ENCODE results near the gene EGFR. TPM values are rescaled to one million over a fixed set of nuclear protein-coding genes. Genes with fewer than 3 reads are reported as not detected.

EGFR gene
- polyA plus RNA-seq, 2 of the 4 experiments (the other 2 are of a cell fraction): 59.5 to 63.8 TPM

GRCh38 chr7:55033236-55033846 is 14.5 kb downstream of the EGFR start:
- no peak for TF ChIP-seq REST (IDR thresholded peaks at IDR 0.05)
- 0 out of 5 replicates have a peak, but pooled peaks of 1 of the 2 experiments have one; percentile 10 for TF ChIP-seq JUN (IDR thresholded peaks at IDR 0.05)

DNA sequence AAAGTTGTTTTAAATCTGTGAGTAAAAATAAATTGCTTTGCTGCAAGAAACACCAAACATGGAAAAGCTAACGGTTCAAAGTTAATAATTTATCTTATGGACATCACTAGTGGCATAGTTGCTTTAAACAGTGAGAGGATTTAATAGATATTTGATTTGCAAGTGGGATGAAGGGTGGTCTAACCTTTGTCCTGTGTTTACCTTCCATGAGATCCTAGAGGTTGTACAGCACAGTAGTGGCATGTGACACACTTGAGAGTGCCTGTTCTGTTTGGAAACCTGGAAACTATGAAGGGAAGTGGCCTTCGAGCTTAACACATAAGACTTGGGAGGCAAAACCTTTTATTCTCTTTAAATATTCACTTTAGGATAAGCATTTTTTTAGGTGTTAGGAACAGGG is 16.0 kb downstream of the EGFR start:
- Histone ChIP-seq H3K9me3 (no peaks in the 10 kb centered on the region), H3K27ac (peak overlapping the region; percentile 37 to 63; a peak in 5 of 6 replicates), H3K4me1 (peaks cover 93% of the 10 kb centered on the region), H3K4me2 (peak overlapping the region; percentile 63), H3K4me3 (no peak overlapping the region)
- TF ChIP-seq TFCP2L1 (CRISPR knock-in tag; IDR thresholded peaks at IDR 0.05) (no peak), ZNF302 (CRISPR knock-in tag; IDR thresholded peaks at IDR 0.05) (no peak), MYC (IDR thresholded peaks at IDR 0.05; ENCODE audit: borderline replicate concordance, low read length) (no peak), RCOR1 (IDR thresholded peaks at IDR 0.05; ENCODE audit: low read depth, low read length) (no peak), REST (IDR thresholded peaks at IDR 0.05) (no peak), FOSB (CRISPR knock-in tag; IDR thresholded peaks at IDR 0.05) (no peak), ZC3H11A (IDR thresholded peaks at IDR 0.05) (no peak), NPAS2 (CRISPR knock-in tag; IDR thresholded peaks at IDR 0.05; ENCODE audit: borderline replicate concordance) (no peak), PHF8 (IDR thresholded peaks at IDR 0.05; ENCODE audit: borderline replicate concordance, low read depth) (no peak), MAFK (IDR thresholded peaks at IDR 0.05; ENCODE audit: partially characterized antibody) (no peak), HDAC2 (IDR thresholded peaks at IDR 0.05) (no peak), POLR2A (IDR thresholded peaks at IDR 0.05; ENCODE audit: low read length) (no peak), EP300 (IDR thresholded peaks at IDR 0.05) (no peak), BHLHE40 (IDR thresholded peaks at IDR 0.05; ENCODE audit: low read depth, low read length) (no peak), POLR2AphosphoS2 (conservative IDR thresholded peaks at IDR 0.05; ENCODE audit: low read length) (no peak)
- TF ChIP-seq, protein P1, sequence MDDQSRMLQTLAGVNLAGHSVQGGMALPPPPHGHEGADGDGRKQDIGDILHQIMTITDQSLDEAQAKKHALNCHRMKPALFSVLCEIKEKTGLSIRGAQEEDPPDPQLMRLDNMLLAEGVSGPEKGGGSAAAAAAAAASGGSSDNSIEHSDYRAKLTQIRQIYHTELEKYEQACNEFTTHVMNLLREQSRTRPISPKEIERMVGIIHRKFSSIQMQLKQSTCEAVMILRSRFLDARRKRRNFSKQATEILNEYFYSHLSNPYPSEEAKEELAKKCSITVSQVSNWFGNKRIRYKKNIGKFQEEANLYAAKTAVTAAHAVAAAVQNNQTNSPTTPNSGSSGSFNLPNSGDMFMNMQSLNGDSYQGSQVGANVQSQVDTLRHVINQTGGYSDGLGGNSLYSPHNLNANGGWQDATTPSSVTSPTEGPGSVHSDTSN (IDR thresholded peaks at IDR 0.05): no peak
- TF ChIP-seq, protein P2, sequence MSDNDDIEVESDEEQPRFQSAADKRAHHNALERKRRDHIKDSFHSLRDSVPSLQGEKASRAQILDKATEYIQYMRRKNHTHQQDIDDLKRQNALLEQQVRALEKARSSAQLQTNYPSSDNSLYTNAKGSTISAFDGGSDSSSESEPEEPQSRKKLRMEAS (IDR thresholded peaks at IDR 0.05): no peak
- TF ChIP-seq, protein P3, sequence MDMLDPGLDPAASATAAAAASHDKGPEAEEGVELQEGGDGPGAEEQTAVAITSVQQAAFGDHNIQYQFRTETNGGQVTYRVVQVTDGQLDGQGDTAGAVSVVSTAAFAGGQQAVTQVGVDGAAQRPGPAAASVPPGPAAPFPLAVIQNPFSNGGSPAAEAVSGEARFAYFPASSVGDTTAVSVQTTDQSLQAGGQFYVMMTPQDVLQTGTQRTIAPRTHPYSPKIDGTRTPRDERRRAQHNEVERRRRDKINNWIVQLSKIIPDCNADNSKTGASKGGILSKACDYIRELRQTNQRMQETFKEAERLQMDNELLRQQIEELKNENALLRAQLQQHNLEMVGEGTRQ (IDR thresholded peaks at IDR 0.05): no peak
- TF ChIP-seq, protein P4, sequence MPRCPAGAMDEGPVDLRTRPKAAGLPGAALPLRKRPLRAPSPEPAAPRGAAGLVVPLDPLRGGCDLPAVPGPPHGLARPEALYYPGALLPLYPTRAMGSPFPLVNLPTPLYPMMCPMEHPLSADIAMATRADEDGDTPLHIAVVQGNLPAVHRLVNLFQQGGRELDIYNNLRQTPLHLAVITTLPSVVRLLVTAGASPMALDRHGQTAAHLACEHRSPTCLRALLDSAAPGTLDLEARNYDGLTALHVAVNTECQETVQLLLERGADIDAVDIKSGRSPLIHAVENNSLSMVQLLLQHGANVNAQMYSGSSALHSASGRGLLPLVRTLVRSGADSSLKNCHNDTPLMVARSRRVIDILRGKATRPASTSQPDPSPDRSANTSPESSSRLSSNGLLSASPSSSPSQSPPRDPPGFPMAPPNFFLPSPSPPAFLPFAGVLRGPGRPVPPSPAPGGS (IDR thresholded peaks at IDR 0.05): no peak
- TF ChIP-seq, protein P5, sequence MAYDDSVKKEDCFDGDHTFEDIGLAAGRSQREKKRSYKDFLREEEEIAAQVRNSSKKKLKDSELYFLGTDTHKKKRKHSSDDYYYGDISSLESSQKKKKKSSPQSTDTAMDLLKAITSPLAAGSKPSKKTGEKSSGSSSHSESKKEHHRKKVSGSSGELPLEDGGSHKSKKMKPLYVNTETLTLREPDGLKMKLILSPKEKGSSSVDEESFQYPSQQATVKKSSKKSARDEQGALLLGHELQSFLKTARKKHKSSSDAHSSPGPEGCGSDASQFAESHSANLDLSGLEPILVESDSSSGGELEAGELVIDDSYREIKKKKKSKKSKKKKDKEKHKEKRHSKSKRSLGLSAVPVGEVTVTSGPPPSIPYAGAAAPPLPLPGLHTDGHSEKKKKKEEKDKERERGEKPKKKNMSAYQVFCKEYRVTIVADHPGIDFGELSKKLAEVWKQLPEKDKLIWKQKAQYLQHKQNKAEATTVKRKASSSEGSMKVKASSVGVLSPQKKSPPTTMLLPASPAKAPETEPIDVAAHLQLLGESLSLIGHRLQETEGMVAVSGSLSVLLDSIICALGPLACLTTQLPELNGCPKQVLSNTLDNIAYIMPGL (CRISPR knock-in tag; IDR thresholded peaks at IDR 0.05; ENCODE audit: borderline replicate concordance): no peak
- peak; percentile 59 for FAIRE-seq
- ATAC-seq: no peak; a peak in 1 of 6 replicates
- CTCF ChIA-PET: interaction anchor here (1.0 to 1.7 kb wide), 3 partner anchors 10 to 220 kb away, joined by 3 to 7 read pairs (median 3); no protein-coding TSS in a partner anchor
- DNase-seq (ENCODE audit: low read depth in 1 of 2, low spot score in 1 of 2): no peak
- POLR2A ChIA-PET: no interaction called here
- WGBS (ENCODE audit: missing lambda C conversion rate): 19% methylated on average over 2 of the region's 2 CpGs

More at GRCh38 chr7:55033236-55033846, 14.5 kb downstream of the EGFR start:
- Histone ChIP-seq H3K4me1 (peaks cover 99% of the 10 kb centered on the region), H3K4me2 (peak overlapping the region; percentile 63), H3K4me3 (no peak overlapping the region), H3K9me3 (no peaks in the 10 kb centered on the region), H3K27ac (peak overlapping the region; percentile 37 to 63)
- ATAC-seq (peak; percentile 32 to 46; a peak in 3 of 6 replicates), FAIRE-seq (no peak), DNase-seq (ENCODE audit: low read depth in 1 of 2, low spot score in 1 of 2) (no peak)
- ChIA-PET POLR2A (no interaction called here), CTCF (no interaction called here)
- WGBS (ENCODE audit: missing lambda C conversion rate): 87% methylated on average over 10 of the region's 10 CpGs

Data from A549 (cell line).